ENCODE measurements around the gene TRAPPC2L. TPM values are rescaled to one million over a fixed set of nuclear protein-coding genes. Genes with fewer than 3 reads are reported as not detected.

TRAPPC2L gene
- total RNA-seq, 3 donors from 2014 or later = 32.1 to 37.8 (median 34.4) TPM

GRCh38 chr16:88809676-88810165 lies 47.2 kb upstream of the TRAPPC2L start:
- H3K4me1 ChIP-seq = peaks cover 14 to 17% of the 10 kb centered on the region in 2 donors
- peak overlapping the region in 1 of 3 donors; percentile 89 for H3K4me3 ChIP-seq
- H3K9me3 ChIP-seq = no peaks in the 10 kb centered on the region
- TF ChIP-seq POLR2AphosphoS5 (IDR thresholded peaks at IDR 0.05) (no peak), POLR2A (IDR thresholded peaks at IDR 0.05) (no peak)
- TF ChIP-seq, protein P1, sequence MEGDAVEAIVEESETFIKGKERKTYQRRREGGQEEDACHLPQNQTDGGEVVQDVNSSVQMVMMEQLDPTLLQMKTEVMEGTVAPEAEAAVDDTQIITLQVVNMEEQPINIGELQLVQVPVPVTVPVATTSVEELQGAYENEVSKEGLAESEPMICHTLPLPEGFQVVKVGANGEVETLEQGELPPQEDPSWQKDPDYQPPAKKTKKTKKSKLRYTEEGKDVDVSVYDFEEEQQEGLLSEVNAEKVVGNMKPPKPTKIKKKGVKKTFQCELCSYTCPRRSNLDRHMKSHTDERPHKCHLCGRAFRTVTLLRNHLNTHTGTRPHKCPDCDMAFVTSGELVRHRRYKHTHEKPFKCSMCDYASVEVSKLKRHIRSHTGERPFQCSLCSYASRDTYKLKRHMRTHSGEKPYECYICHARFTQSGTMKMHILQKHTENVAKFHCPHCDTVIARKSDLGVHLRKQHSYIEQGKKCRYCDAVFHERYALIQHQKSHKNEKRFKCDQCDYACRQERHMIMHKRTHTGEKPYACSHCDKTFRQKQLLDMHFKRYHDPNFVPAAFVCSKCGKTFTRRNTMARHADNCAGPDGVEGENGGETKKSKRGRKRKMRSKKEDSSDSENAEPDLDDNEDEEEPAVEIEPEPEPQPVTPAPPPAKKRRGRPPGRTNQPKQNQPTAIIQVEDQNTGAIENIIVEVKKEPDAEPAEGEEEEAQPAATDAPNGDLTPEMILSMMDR (IDR thresholded peaks at IDR 0.05) = no peak
- intact Hi-C loops (cut with DNase I; ENCODE audit: low total_unique reads) = no loop called here
- H3K36me3 ChIP-seq = no peaks in the 10 kb centered on the region
- H3K27ac ChIP-seq = peak overlapping the region; percentile 85 to 92
- no peaks in the 10 kb centered on the region for H3K27me3 ChIP-seq
- DNase-seq (ENCODE audit: low spot score in 2 of 2) = no peak

DNA sequence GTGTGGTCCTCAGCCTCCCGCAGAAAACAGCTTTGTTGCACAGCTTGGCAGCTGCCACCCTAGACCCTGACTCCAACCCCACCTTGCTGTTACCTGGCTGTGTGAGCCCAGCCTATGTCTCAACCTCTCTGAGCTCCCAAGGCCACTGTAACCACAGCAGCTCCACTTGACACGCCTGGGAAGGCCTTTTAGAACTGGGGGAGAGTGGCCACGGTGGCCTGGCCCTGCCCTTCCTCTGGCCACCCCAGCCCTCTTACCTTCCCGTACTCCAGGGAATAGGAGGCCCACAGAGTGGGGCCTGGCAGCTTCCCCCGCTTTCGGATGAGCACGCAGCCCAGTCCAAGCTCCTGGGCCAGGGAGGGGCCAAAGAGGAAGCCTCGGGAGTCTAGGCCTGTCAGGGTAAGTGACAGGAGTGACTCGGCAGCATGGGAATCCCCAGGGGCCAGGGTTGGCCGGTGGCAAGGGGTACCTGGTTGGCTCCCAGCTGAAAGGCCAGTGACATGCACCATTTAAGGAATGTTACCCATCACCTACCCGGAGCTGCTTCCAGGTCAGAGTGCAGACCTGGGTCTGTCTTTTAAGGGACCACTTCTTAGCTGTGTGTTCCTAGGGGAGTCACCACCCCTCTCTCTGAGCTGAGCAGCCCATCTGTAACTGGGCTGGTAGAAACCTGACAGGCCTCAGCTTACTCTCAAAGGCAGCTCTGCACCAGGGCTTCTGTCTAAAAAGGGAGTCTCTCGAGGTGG lies 46.6 kb upstream of the TRAPPC2L start:
- intact Hi-C loops (cut with DNase I; ENCODE audit: low total_unique reads) = no loop called here

GRCh38 chr16:88810912-88811768 lies 45.8 kb upstream of the TRAPPC2L start:
- peaks cover 14% of the 10 kb centered on the region in 2 donors for H3K4me1 ChIP-seq
- H3K9me3 ChIP-seq = no peaks in the 10 kb centered on the region
- intact Hi-C loops (cut with DNase I; ENCODE audit: low total_unique reads) = loop anchor here (1.0 kb wide), 1 partner anchor 25 kb away; no protein-coding TSS in a partner anchor
- H3K27me3 ChIP-seq = no peaks in the 10 kb centered on the region
- peak overlapping the region; percentile 71 to 89 (median 88) for H3K4me3 ChIP-seq
- H3K36me3 ChIP-seq = no peaks in the 10 kb centered on the region
- H3K27ac ChIP-seq = peak overlapping the region; percentile 85 to 92
- DNase-seq (ENCODE audit: low spot score in 2 of 2) = peak; percentile 57 to 77
- TF ChIP-seq, protein P1 (IDR thresholded peaks at IDR 0.05) = no peak
- TF ChIP-seq POLR2AphosphoS5 (IDR thresholded peaks at IDR 0.05) = peak; percentile 90 to 98 (median 92)
- peak; percentile 24 for TF ChIP-seq POLR2A (IDR thresholded peaks at IDR 0.05)

More for the DNA sequence above, 46.6 kb upstream of the TRAPPC2L start:
- Histone ChIP-seq H3K4me1 (peaks cover 14% of the 10 kb centered on the region in 2 donors), H3K27ac (peak overlapping the region; percentile 85 to 92), H3K27me3 (no peaks in the 10 kb centered on the region), H3K36me3 (no peaks in the 10 kb centered on the region), H3K9me3 (no peaks in the 10 kb centered on the region), H3K4me3 (peak overlapping the region; percentile 71 to 89 (median 88))
- TF ChIP-seq, protein P1 (IDR thresholded peaks at IDR 0.05) = no peak
- TF ChIP-seq POLR2AphosphoS5 (IDR thresholded peaks at IDR 0.05) (no peak), POLR2A (IDR thresholded peaks at IDR 0.05) (no peak)
- no peak for DNase-seq (ENCODE audit: low spot score in 2 of 2)

DNA sequence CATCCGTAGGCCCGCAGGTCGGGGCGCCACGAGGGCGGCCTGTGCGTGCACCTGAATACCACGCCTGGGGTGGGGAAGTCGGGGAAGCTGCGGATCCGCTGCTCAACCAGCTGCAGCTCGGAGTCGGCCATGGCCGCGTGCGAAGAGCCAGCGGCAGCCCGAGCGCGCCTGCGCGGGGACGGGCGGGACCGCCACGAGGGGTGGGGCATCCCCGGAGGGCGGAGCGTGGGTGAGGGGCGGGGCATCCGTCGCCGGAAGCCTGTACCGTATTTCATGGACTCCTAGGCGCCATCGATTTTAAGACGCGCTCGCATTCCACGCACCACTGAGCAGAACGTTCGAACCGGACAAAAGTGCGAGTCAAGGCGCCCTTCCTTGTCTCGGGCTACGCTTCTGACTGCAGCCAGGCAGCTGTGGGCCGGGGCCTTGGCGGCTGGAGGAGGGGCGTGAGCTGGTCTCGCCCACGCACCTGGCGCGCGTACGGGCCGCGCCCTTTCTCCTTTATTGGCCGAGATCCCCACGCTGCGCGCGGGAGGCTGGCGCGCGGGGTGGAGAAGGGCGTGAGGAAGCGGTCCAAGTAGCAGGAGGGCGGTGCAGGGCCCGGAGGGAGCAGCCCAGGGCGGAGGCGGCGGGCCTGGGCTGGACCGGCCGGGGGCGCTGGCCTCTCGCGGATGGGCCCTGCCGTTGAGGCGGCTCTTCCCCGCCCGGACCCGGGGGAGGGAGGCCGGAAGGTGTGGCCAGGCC lies 45.0 kb upstream of the TRAPPC2L start, which contains the start of gene APRT:
Gene APRT, minus strand, starts transcription at position 160 of the 744 bp plus-strand sequence. Its CDS starts 29 bp downstream, at position 131.
- Histone ChIP-seq H3K27me3 (no peaks in the 10 kb centered on the region), H3K9me3 (no peaks in the 10 kb centered on the region), H3K4me1 (peaks cover 14% of the 10 kb centered on the region in 2 donors), H3K36me3 (no peaks in the 10 kb centered on the region), H3K27ac (peak within 1 kb of the TSS; percentile 85 to 92), H3K4me3 (peak within 1 kb of the TSS; percentile 71 to 89 (median 88))
- TF ChIP-seq, protein P1 (IDR thresholded peaks at IDR 0.05) = peak in 2 of 3 donors; percentile 12 to 29
- TF ChIP-seq POLR2AphosphoS5 (IDR thresholded peaks at IDR 0.05) = peak; percentile 61 to 81 (median 73)
- TF ChIP-seq POLR2A (IDR thresholded peaks at IDR 0.05) = no peak
- intact Hi-C loops (cut with DNase I; ENCODE audit: low total_unique reads) = loop anchor here (1.0 kb wide), 1 partner anchor 26 kb away; no protein-coding TSS in a partner anchor
- peak; percentile 93 to 98 for DNase-seq (ENCODE audit: low spot score in 2 of 2)
